Left ventricle myocardium inferior (tissue), 1 donor: ENCODE data around the gene UGT2B15. TPM values are rescaled to one million over a fixed set of nuclear protein-coding genes. Genes with fewer than 3 reads are reported as not detected.
"Not testable (repeated sequence)": the region's sequence is repeated elsewhere in the genome, so short reads cannot be mapped to it uniquely, and the experiment has no call there.

Experiments used
- DNase-seq: peaks from one replicate; pipeline ENCODE4 v3.0.0-alpha.2; 2020
- H3K27ac ChIP-seq: fragments of 200-600 bp; replicated peaks from 2 replicates; pipeline ENCODE4 v1.8.0; 2021
- H3K27me3 ChIP-seq: fragments of 200-600 bp; 2 replicates; pipeline ENCODE4 v1.8.0; 2021; ENCODE audit warnings: low read depth
- H3K36me3 ChIP-seq: fragments of 200-600 bp; 2 replicates; pipeline ENCODE4 v1.8.0; 2021
- H3K4me1 ChIP-seq: fragments of 200-600 bp; 2 replicates; pipeline ENCODE4 v1.8.0; 2021
- H3K4me3 ChIP-seq: fragments of 200-600 bp; 2 replicates; pipeline ENCODE4 v1.8.0; 2021; ENCODE audit warnings: mild to moderate bottlenecking, moderate library complexity
- H3K9me3 ChIP-seq: fragments of 200-600 bp; replicated peaks from 2 replicates; pipeline ENCODE4 v1.8.0; 2021
- CTCF ChIP-seq: fragments of 200-600 bp; IDR thresholded peaks from 2 replicates; pipeline ENCODE4 v1.8.0; 2021; ENCODE audit warnings: antibody characterized with exemption, mild to moderate bottlenecking, borderline replicate concordance
- intact Hi-C: fragments of 100-400 bp; cut with micrococcal nuclease; formaldehyde crosslinking; loops from one replicate; pipeline ENCODE4 v1.11.0; 2022
- total RNA-seq: library from RNA; stranded (reverse); fragmentation: NEBNext Ultra II Directional; extraction: Animal tissue kit (Norgen Biotek cat#: 25700); gene quantifications from one replicate; pipeline ENCODE4 v1.2.1, GENCODE V29; 2021
- donor health status: DM: no; HTN: yes; CAD: no; lungs with severe emphysema.

The UGT2B15 gene
- total RNA-seq, 1 donor from 2014 or later = not detected

- Histone ChIP-seq H3K27ac (no peak overlapping the region), H3K4me1 (peaks cover 4% of the 10 kb centered on the region), H3K4me3 (no peak overlapping the region), H3K9me3 (no peaks in the 10 kb centered on the region), H3K27me3 (no peaks in the 10 kb centered on the region), H3K36me3 (no peaks in the 10 kb centered on the region)
- intact Hi-C loops = no loop called here
- TF ChIP-seq CTCF = no peak
- no peak for DNase-seq
Measured at GRCh38 chr4:68655764-68656444, 14.5 kb downstream of the UGT2B15 start.

- no peak for DNase-seq
- Histone ChIP-seq H3K27me3 (no peaks in the 10 kb centered on the region), H3K4me1 (peaks cover 4% of the 10 kb centered on the region), H3K9me3 (no peaks in the 10 kb centered on the region), H3K36me3 (no peaks in the 10 kb centered on the region), H3K27ac (no peak overlapping the region), H3K4me3 (no peak overlapping the region)
- intact Hi-C loops = no loop called here
- TF ChIP-seq CTCF = no peak
Measured at GRCh38 chr4:68654946-68655721, 15.3 kb downstream of the UGT2B15 start.

GRCh38 chr4:68651932-68652331 lies 18.5 kb downstream of the UGT2B15 start:
- Histone ChIP-seq H3K27me3 (no peaks in the 10 kb centered on the region), H3K9me3 (no peaks in the 10 kb centered on the region), H3K27ac (no peak overlapping the region), H3K36me3 (no peaks in the 10 kb centered on the region), H3K4me3 (no peak overlapping the region), H3K4me1 (peaks cover 4% of the 10 kb centered on the region)
- DNase-seq = no peak
- intact Hi-C loops = no loop called here
- no peak for TF ChIP-seq CTCF

- Histone ChIP-seq H3K4me3 (no peak overlapping the region), H3K27me3 (no peaks in the 10 kb centered on the region), H3K27ac (no peak overlapping the region), H3K36me3 (no peaks in the 10 kb centered on the region), H3K9me3 (no peaks in the 10 kb centered on the region), H3K4me1 (no peaks in the 10 kb centered on the region)
- TF ChIP-seq CTCF = no peak
- intact Hi-C loops = no loop called here
- no peak for DNase-seq
Measured at GRCh38 chr4:68630371-68630770, 40.1 kb downstream of the UGT2B15 start.

- H3K27ac ChIP-seq, intact Hi-C loops, H3K4me1 ChIP-seq, DNase-seq, H3K9me3 ChIP-seq, H3K4me3 ChIP-seq, H3K27me3 ChIP-seq, H3K36me3 ChIP-seq: not testable (repeated sequence)
Measured at GRCh38 chr4:68622731-68623130, 47.7 kb downstream of the UGT2B15 start.
